Keratinocyte (primary cell): ENCODE data around the gene MOGAT1. TPM values are rescaled to one million over a fixed set of nuclear protein-coding genes. Genes with fewer than 3 reads are reported as not detected.

Experiments used
- DNase-seq: peaks from one replicate; pipeline ENCODE4 v3.0.0-alpha.2; 2011; ENCODE audit warnings: low read depth, missing footprints, low spot score
- FAIRE-seq: peaks from 2 replicates; lab custom pipeline; 2011; peaks lifted over from hg19 to GRCh38; lab: Jason Lieb, UNC
- H2AFZ ChIP-seq: 2 replicates; pipeline ENCODE4 v1.6.0; 2012; ENCODE audit warnings: low read length, control low read depth, inconsistent platforms; ENCODE audit not compliant: control insufficient read depth
- H3K27ac ChIP-seq: 2 replicates; pipeline ENCODE4 v1.5.1; 2011; ENCODE audit warnings: low read length; ENCODE audit not compliant: control insufficient read depth, insufficient read depth
- H3K27me3 ChIP-seq: 3 replicates; pipeline ENCODE4 v1.6.0; 2011; ENCODE audit warnings: low read length; ENCODE audit not compliant: control insufficient read depth, insufficient read depth; ENCODE audit errors: extremely low read depth
- H3K36me3 ChIP-seq, 2 experiments: 2 replicates in 1 of 2; 3 replicates in 1 of 2; pipeline ENCODE4 v1.5.1; 2011; ENCODE audit warnings: low read length in 2 of 2, mild to moderate bottlenecking in 1 of 2; ENCODE audit not compliant: control insufficient read depth in 2 of 2, insufficient read depth in 2 of 2; ENCODE audit errors: extremely low read depth in 1 of 2
- H3K4me1 ChIP-seq: 3 replicates; pipeline ENCODE4 v1.5.1; 2011; ENCODE audit warnings: low read length; ENCODE audit not compliant: control insufficient read depth, insufficient read depth; ENCODE audit errors: extremely low read depth
- H3K4me2 ChIP-seq: 3 replicates; pipeline ENCODE4 v1.6.0; 2011; ENCODE audit warnings: low read depth, low read length; ENCODE audit not compliant: control insufficient read depth, insufficient read depth; ENCODE audit errors: extremely low read depth
- H3K4me3 ChIP-seq, 3 experiments: fragments of 200-600 bp in 1 of 3; sonication (generic) in 1 of 3; 2 replicates in 2 of 3; 3 replicates in 1 of 3; pipeline ENCODE4 v1.5.1; 2011 to 2016; ENCODE audit warnings: low read length in 3 of 3, mild to moderate bottlenecking in 3 of 3, control low read depth in 2 of 3, inconsistent platforms in 1 of 3, low read depth in 1 of 3, mixed read lengths in 1 of 3, mixed run types in 1 of 3, moderate library complexity in 1 of 3; ENCODE audit not compliant: control insufficient read depth in 2 of 3, insufficient read depth in 2 of 3; ENCODE audit errors: extremely low read depth in 1 of 3
- H3K79me2 ChIP-seq: 2 replicates; pipeline ENCODE4 v1.6.0; 2012; ENCODE audit warnings: low read length; ENCODE audit not compliant: control insufficient read depth, insufficient read depth
- H3K9ac ChIP-seq: 3 replicates; pipeline ENCODE4 v1.6.0; 2011; ENCODE audit warnings: low read length; ENCODE audit not compliant: control insufficient read depth, insufficient read depth; ENCODE audit errors: extremely low read depth
- H3K9me1 ChIP-seq: 3 replicates; pipeline ENCODE4 v1.6.0; 2011; ENCODE audit warnings: low read length; ENCODE audit not compliant: control insufficient read depth, insufficient read depth; ENCODE audit errors: extremely low read depth
- H3K9me3 ChIP-seq: 2 replicates; pipeline ENCODE4 v1.5.1; 2012; ENCODE audit warnings: low read depth, low read length; ENCODE audit not compliant: control insufficient read depth
- H4K20me1 ChIP-seq: 3 replicates; pipeline ENCODE4 v1.6.0; 2011; ENCODE audit warnings: low read length; ENCODE audit not compliant: control insufficient read depth, insufficient read depth; ENCODE audit errors: extremely low read depth
- CTCF ChIP-seq, 3 experiments: IDR thresholded peaks in 1 of 3; conservative IDR thresholded peaks in 1 of 3; optimal IDR thresholded peaks in 1 of 3; 2 replicates in 2 of 3; 3 replicates in 1 of 3; pipeline versions ENCODE3 to v1.5.1; 2011; ENCODE audit warnings: low read length in 3 of 3, mild to moderate bottlenecking in 3 of 3, moderate library complexity in 2 of 3, control low read depth in 1 of 3, inconsistent platforms in 1 of 3; ENCODE audit not compliant: insufficient read depth in 2 of 3; ENCODE audit errors: extremely low read depth in 1 of 3
- EZH2 ChIP-seq: IDR thresholded peaks from one replicate; pipeline ENCODE4 v1.6.1; 2012; ENCODE audit warnings: inconsistent platforms, mild to moderate bottlenecking, low read length, moderate library complexity
- dilution Hi-C: fragments of 300-500 bp; cut with MboI; formaldehyde crosslinking; loops from one replicate; pipeline ENCODE4 v1.7.0; 2020; ENCODE audit warnings: low sequenced_read_pairs; ENCODE audit not compliant: extremely low pct_ligation_motif_present
- polyA plus RNA-seq, 5 experiments: library from polyadenylated mRNA; depleted of rRNA in 3 of 5; stranded (reverse) in 3 of 5; stranded (forward) in 1 of 5; unstranded in 1 of 5; fragments of >200 nt; gene quantifications; 1 replicate in 1 of 5; 2 replicates in 3 of 5; 3 replicates in 1 of 5; pipeline versions ENCODE4 v1.2.1 to v1.2.3, GENCODE V29; 2011 to 2012; ENCODE audit warnings: missing spikeins in 2 of 5, low read depth in 1 of 5, low replicate concordance in 1 of 5

The MOGAT1 gene
- polyA plus RNA-seq, 1 donor (not counting 4 experiments of a cell fraction or from before 2014, with no cell fraction given) = not detected

GRCh38 chr2:222673883-222674282 lies 2.4 kb downstream of the MOGAT1 start:
- Histone ChIP-seq H4K20me1 (no peaks in the 10 kb centered on the region), H2AFZ (no peak overlapping the region), H3K27ac (no peak overlapping the region), H3K4me2 (no peak overlapping the region), H3K4me3 (no peak overlapping the region), H3K79me2 (no peaks in the 10 kb centered on the region), H3K36me3 (no peaks in the 10 kb centered on the region), H3K4me1 (peaks cover 8% of the 10 kb centered on the region), H3K9me3 (no peaks in the 10 kb centered on the region), H3K9me1 (no peaks in the 10 kb centered on the region), H3K27me3 (peaks cover 22% of the 10 kb centered on the region), H3K9ac (no peak overlapping the region)
- DNase-seq (no peak), FAIRE-seq (no peak)
- dilution Hi-C loops = no loop called here
- TF ChIP-seq EZH2 (no peak), CTCF (optimal IDR thresholded peaks at IDR 0.05 in 1 of 3, IDR thresholded peaks at IDR 0.05 in 1 of 3, conservative IDR thresholded peaks at IDR 0.05 in 1 of 3; ENCODE audit: extremely low read depth in 1 of 3, insufficient read depth in 2 of 3, low read length in 3 of 3) (no peak)

- H3K36me3 ChIP-seq = no peaks in the 10 kb centered on the region
- TF ChIP-seq CTCF (optimal IDR thresholded peaks at IDR 0.05 in 1 of 3, IDR thresholded peaks at IDR 0.05 in 1 of 3, conservative IDR thresholded peaks at IDR 0.05 in 1 of 3; ENCODE audit: extremely low read depth in 1 of 3, insufficient read depth in 2 of 3, low read length in 3 of 3) (no peak), EZH2 (no peak)
- H3K27ac ChIP-seq = no peak overlapping the region
- no peak overlapping the region for H3K4me2 ChIP-seq
- H3K4me3 ChIP-seq = no peak overlapping the region
- H3K9ac ChIP-seq = no peak overlapping the region
- no peaks in the 10 kb centered on the region for H4K20me1 ChIP-seq
- H3K4me1 ChIP-seq = no peaks in the 10 kb centered on the region
- H3K9me1 ChIP-seq = no peaks in the 10 kb centered on the region
- dilution Hi-C loops = no loop called here
- no peaks in the 10 kb centered on the region for H3K79me2 ChIP-seq
- H3K9me3 ChIP-seq = no peaks in the 10 kb centered on the region
- H2AFZ ChIP-seq = no peak overlapping the region
- peaks cover 6% of the 10 kb centered on the region for H3K27me3 ChIP-seq
- no peak for FAIRE-seq
- DNase-seq = no peak
Observed at GRCh38 chr2:222677981-222678380, 6.5 kb downstream of the MOGAT1 start.
